OCI-LY7 (cell line): ENCODE data around the gene MAP1S. TPM values are rescaled to one million over a fixed set of nuclear protein-coding genes. Genes with fewer than 3 reads are reported as not detected.
A peak's percentile ranks its signal among the peaks of the same experiment; 100 is the strongest.

Source experiments
- BruUV-seq: library from RNA; stranded (reverse); fragments of 400-500 nt; replicated peaks from 2 replicates; lab custom pipeline; 2021; lab: Mats Ljungman, UMichigan
- CTCF ChIA-PET: fragments of 300-600 bp; sonication (Branson Sonifier 250); formaldehyde crosslinking; loops from one replicate; lab custom pipeline; 2022; ENCODE audit warnings: antibody characterized with exemption; ENCODE audit not compliant: unreplicated experiment; lab: Charles Lee
- POLR2A ChIA-PET: fragments of 300-600 bp; sonication (Branson Sonifier 250); formaldehyde crosslinking; loops from one replicate; lab custom pipeline; 2022; ENCODE audit warnings: antibody characterized with exemption; lab: Charles Lee
- DNase-seq: peaks from one replicate; pipeline ENCODE4 v3.0.0-alpha.2; 2015; ENCODE audit warnings: low spot score
- H2AFZ ChIP-seq: fragments of 200-600 bp; sonication (generic), shearing (Covaris generic); 2 replicates; pipeline ENCODE4 v1.6.1; 2014; ENCODE audit warnings: mild to moderate bottlenecking, antibody characterized with exemption, low read length, moderate library complexity
- H3K27ac ChIP-seq: fragments of 200-600 bp; sonication (generic); 2 replicates; pipeline ENCODE4 v1.5.1; 2014; ENCODE audit warnings: mixed run types, low read depth, mild to moderate bottlenecking, moderate library complexity, low read length, inconsistent platforms; ENCODE audit not compliant: poor library complexity, severe bottlenecking
- H3K36me3 ChIP-seq: fragments of 200-600 bp; sonication (generic); 2 replicates; pipeline ENCODE4 v1.6.1; 2014; ENCODE audit warnings: mild to moderate bottlenecking, antibody characterized with exemption, low read length, moderate library complexity, mixed read lengths; ENCODE audit not compliant: insufficient read depth
- H3K4me1 ChIP-seq: fragments of 200-600 bp; sonication (generic); 2 replicates; pipeline ENCODE4 v1.5.1; 2014; ENCODE audit warnings: mild to moderate bottlenecking, low read length; ENCODE audit not compliant: insufficient read depth, poor library complexity, severe bottlenecking
- H3K4me2 ChIP-seq: fragments of 200-600 bp; sonication (generic); 2 replicates; pipeline ENCODE4 v1.6.1; 2014; ENCODE audit warnings: mild to moderate bottlenecking, low read length
- H3K4me3 ChIP-seq: fragments of 200-600 bp; sonication (generic); 2 replicates; pipeline ENCODE4 v1.5.1; 2014; ENCODE audit warnings: mild to moderate bottlenecking, low read depth, low read length; ENCODE audit not compliant: poor library complexity, severe bottlenecking
- H3K79me2 ChIP-seq: fragments of 200-600 bp; sonication (generic); 2 replicates; pipeline ENCODE4 v1.6.1; 2016; ENCODE audit warnings: low read depth, mild to moderate bottlenecking, low read length, moderate library complexity, mixed read lengths; ENCODE audit not compliant: insufficient read depth
- H3K9me2 ChIP-seq: fragments of 200-600 bp; sonication (generic); 2 replicates; pipeline ENCODE4 v1.6.1; 2016; ENCODE audit warnings: mild to moderate bottlenecking, low read length, mixed read lengths; ENCODE audit not compliant: insufficient read depth
- H3K9me3 ChIP-seq: fragments of 200-600 bp; sonication (generic); 2 replicates; pipeline ENCODE4 v1.6.1; 2014; ENCODE audit warnings: mild to moderate bottlenecking, mixed run types, low read length, mixed read lengths
- H4K20me1 ChIP-seq: fragments of 200-600 bp; sonication (generic); 2 replicates; pipeline ENCODE4 v1.6.1; 2014; ENCODE audit warnings: mild to moderate bottlenecking, antibody characterized with exemption, low read length, moderate library complexity, mixed read lengths; ENCODE audit not compliant: insufficient read depth
- EZH2phosphoT487 ChIP-seq: fragments of 200-600 bp; sonication (generic); IDR thresholded peaks from 2 replicates; pipeline ENCODE4 v1.6.1; 2018; ENCODE audit warnings: low read depth, borderline replicate concordance, mild to moderate bottlenecking, mixed run types, antibody characterized with exemption, low read length, moderate library complexity, mixed read lengths
- intact Hi-C: fragments of 100-400 bp; cut with micrococcal nuclease; formaldehyde crosslinking; loops from one replicate; pipeline ENCODE4 v1.10.0; 2022; ENCODE audit not compliant: unreplicated experiment
- total RNA-seq, 2 experiments: library from RNA; depleted of rRNA in 1 of 2; stranded (reverse); fragments of >200 nt in 1 of 2; shearing (Covaris generic) in 1 of 2; gene quantifications; 2 replicates each; pipeline ENCODE4 v1.2.3, GENCODE V29; 2014 to 2022
- TF ChIP-seq, protein P1 (sequence below): fragments of 200-600 bp; sonication (generic); conservative IDR thresholded peaks from 2 replicates; pipeline ENCODE4 v1.5.1; 2014; ENCODE audit warnings: mild to moderate bottlenecking, antibody characterized with exemption, low read length, moderate library complexity, mixed read lengths

MAP1S gene
- total RNA-seq, 2 experiments from 2014 or later: 31.6 to 53.1 TPM

DNA sequence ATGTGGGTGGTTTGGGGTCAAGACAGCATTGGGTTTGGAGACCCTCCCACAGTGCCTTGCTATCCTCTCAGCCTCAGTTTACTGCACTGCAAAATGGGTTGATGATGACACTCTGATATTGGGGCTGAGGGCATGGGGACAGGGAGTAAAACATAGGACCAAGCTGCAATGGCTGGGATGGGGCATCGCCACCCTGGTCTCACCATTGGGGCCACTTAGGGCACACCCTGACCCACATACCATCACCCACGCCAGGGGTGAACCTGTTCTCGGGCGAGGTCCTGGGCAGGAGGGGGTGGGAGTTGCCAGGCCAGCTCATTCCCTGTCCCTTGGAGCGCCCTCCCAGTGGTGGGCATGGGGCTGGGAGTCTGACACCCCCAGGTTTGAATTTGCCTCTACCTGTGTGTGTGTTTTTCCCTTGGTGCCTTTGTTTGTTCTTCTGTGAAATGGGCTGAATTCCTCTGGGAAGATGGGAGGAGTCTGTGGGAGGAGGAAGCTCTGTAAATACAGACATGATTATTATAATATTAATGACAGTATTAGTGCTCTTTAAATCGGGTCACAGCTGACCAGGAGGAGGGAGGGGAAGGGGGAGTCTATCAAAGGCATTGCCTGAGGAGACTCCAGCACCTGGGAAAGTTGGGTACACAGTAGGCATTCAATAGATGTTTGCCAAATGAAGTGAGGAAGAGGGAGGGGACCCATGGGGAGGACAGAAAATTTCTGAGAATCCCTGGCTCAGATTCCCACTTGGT is 29.8 kb downstream of the MAP1S start:
- peaks cover 53% of the 10 kb centered on the region for H3K79me2 ChIP-seq

DNA sequence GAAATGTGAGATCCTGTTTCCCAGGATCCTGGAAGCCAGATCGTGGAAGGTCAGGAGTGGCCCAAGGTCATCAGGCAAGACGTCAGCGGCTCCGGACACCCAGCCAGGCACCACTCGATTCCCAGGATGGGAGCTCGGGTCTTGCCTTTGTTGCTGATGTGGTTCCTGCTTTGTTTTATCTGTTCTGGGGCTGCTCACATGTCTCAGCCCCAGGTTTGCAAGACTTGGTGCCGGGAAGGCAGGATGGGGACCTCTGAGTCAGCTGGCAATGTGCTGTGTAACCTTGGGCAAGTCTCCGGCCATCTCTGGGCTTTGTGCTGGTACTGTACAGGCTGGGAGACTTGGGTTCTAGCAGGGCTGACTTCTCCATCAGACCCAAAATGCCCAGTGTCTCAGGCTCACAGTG is 30.6 kb downstream of the MAP1S start:
- CTCF ChIA-PET: interaction anchor here (0.6 kb wide), 1 partner anchor 223 kb away, joined by 4 read pairs; a partner anchor contains a TSS
- no TSS peak for BruUV-seq

More for the DNA sequence above, 29.8 kb downstream of the MAP1S start:
- H3K4me3 ChIP-seq: peak overlapping the region; percentile 74
- peak overlapping the region; percentile 93 for H3K27ac ChIP-seq
- H3K9me3 ChIP-seq: no peaks in the 10 kb centered on the region
- peaks cover 63% of the 10 kb centered on the region for H3K4me1 ChIP-seq
- BruUV-seq: no TSS peak
- CTCF ChIA-PET: no interaction called here
- H3K9me2 ChIP-seq: no peaks in the 10 kb centered on the region
- peak overlapping the region; percentile 82 for H3K4me2 ChIP-seq
- no peaks in the 10 kb centered on the region for H4K20me1 ChIP-seq
- H2AFZ ChIP-seq: no peak overlapping the region
- intact Hi-C loops: no loop called here
- no peak for DNase-seq
- TF ChIP-seq, protein P1, sequence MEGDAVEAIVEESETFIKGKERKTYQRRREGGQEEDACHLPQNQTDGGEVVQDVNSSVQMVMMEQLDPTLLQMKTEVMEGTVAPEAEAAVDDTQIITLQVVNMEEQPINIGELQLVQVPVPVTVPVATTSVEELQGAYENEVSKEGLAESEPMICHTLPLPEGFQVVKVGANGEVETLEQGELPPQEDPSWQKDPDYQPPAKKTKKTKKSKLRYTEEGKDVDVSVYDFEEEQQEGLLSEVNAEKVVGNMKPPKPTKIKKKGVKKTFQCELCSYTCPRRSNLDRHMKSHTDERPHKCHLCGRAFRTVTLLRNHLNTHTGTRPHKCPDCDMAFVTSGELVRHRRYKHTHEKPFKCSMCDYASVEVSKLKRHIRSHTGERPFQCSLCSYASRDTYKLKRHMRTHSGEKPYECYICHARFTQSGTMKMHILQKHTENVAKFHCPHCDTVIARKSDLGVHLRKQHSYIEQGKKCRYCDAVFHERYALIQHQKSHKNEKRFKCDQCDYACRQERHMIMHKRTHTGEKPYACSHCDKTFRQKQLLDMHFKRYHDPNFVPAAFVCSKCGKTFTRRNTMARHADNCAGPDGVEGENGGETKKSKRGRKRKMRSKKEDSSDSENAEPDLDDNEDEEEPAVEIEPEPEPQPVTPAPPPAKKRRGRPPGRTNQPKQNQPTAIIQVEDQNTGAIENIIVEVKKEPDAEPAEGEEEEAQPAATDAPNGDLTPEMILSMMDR: no peak
- no peak for TF ChIP-seq EZH2phosphoT487
- peaks cover 11% of the 10 kb centered on the region for H3K36me3 ChIP-seq
- POLR2A ChIA-PET: interaction anchor here (0.6 to 2.4 kb wide), 5 partner anchors 11 to 229 kb away, joined by 3 to 8 read pairs (median 4); partner anchors contain the start of gene MAP1S

More for the DNA sequence above, 30.6 kb downstream of the MAP1S start:
- Histone ChIP-seq H3K4me1 (peaks cover 66% of the 10 kb centered on the region), H2AFZ (no peak overlapping the region; the same call in 1 of the 2 replicates), H3K36me3 (peaks cover 17% of the 10 kb centered on the region), H4K20me1 (no peaks in the 10 kb centered on the region), H3K4me3 (peak overlapping the region; percentile 74), H3K79me2 (peaks cover 53% of the 10 kb centered on the region), H3K9me3 (no peaks in the 10 kb centered on the region), H3K27ac (peak overlapping the region; percentile 93), H3K4me2 (peak overlapping the region; percentile 82), H3K9me2 (no peaks in the 10 kb centered on the region)
- no peak for TF ChIP-seq EZH2phosphoT487
- TF ChIP-seq, protein P1: no peak
- peak; percentile 67 for DNase-seq
- intact Hi-C loops: loop anchor here (5.0 to 10.0 kb wide), 3 partner anchors 225 to 443 kb away; partner anchors contain the start of genes DDA1, MAST3 and MRPL34
- POLR2A ChIA-PET: interaction anchor here (1.3 to 2.4 kb wide), 2 partner anchors 11 to 31 kb away, joined by 4 to 8 read pairs; partner anchors contain the start of gene MAP1S
